Measurements from ENCODE around the gene SETD7.

Gene SETD7

GRCh38 chr4:139535871-139536234, 20.2 kb downstream of the SETD7 start:
- no peak overlapping the region for H3K4me3 ChIP-seq (ENCODE audit: control insufficient read depth, low read depth, low read length)
- DNase-seq (ENCODE audit: low read depth), result no peak
- TF ChIP-seq, protein P1, sequence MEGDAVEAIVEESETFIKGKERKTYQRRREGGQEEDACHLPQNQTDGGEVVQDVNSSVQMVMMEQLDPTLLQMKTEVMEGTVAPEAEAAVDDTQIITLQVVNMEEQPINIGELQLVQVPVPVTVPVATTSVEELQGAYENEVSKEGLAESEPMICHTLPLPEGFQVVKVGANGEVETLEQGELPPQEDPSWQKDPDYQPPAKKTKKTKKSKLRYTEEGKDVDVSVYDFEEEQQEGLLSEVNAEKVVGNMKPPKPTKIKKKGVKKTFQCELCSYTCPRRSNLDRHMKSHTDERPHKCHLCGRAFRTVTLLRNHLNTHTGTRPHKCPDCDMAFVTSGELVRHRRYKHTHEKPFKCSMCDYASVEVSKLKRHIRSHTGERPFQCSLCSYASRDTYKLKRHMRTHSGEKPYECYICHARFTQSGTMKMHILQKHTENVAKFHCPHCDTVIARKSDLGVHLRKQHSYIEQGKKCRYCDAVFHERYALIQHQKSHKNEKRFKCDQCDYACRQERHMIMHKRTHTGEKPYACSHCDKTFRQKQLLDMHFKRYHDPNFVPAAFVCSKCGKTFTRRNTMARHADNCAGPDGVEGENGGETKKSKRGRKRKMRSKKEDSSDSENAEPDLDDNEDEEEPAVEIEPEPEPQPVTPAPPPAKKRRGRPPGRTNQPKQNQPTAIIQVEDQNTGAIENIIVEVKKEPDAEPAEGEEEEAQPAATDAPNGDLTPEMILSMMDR (IDR thresholded peaks at IDR 0.05; ENCODE audit: control insufficient read depth, insufficient read depth, low read depth, low read length, missing control alignments), result no peak

GRCh38 chr4:139535228-139535870, 20.7 kb downstream of the SETD7 start:
- H3K4me3 ChIP-seq (ENCODE audit: control insufficient read depth, low read depth, low read length), result no peak overlapping the region
- no peak for DNase-seq (ENCODE audit: low read depth)
- TF ChIP-seq, protein P1 (IDR thresholded peaks at IDR 0.05; ENCODE audit: control insufficient read depth, insufficient read depth, low read depth, low read length, missing control alignments), result no peak

DNA sequence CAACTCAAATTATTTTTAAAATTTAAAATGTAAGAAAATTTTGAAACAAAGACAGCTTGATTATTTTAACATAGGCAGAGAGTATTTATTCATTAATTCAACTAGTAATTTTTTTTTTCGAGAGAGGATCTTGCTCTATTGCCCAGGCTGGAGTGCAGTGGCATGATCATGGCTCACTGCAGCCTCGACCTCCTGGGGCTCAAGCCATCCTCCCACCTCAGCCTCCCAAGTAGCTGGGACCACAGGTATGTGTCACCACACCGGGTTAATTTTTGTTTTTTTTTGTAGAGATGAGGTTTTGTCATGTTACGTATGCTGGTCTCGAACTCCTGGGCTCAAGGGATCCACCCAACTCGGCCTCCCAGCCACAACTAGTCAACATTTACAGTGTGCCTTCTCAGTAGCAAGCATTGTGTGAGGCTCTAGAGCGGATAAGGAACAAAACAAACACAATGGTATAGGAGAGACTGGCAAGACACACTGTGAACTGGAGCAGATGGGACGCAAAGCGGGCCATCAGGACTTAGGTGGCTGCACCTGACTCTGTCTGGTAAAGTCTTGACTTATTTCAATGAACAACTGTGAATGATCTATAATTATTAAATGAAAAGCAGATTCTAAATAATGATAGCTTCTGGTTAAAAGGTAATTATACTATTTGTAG, 21.6 kb downstream of the SETD7 start:
- TF ChIP-seq, protein P1 (IDR thresholded peaks at IDR 0.05; ENCODE audit: control insufficient read depth, insufficient read depth, low read depth, low read length, missing control alignments), result no peak
- no peak for DNase-seq (ENCODE audit: low read depth)
- H3K4me3 ChIP-seq (ENCODE audit: control insufficient read depth, low read depth, low read length), result no peak overlapping the region

DNA sequence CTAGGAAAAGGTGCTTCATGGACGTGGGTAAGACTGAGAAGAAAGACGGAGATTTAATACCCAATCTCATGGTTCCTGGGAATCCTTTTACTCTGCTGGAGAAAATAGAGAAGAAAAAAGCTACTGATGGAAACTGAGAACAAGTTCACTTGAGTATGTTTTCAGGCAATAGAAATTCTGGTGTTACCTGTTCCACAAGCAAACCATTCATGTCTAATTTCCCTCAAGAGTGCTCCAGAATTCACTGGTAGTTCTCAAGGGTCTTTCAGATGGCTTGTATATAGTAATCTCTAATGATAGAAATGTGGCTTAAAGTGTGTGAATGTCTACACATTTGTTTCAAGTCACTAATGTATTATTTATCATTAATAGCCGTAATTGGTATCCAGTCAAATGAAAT, 22.5 kb downstream of the SETD7 start:
- H3K4me3 ChIP-seq (ENCODE audit: control insufficient read depth, low read depth, low read length), result no peak overlapping the region
- TF ChIP-seq, protein P1 (IDR thresholded peaks at IDR 0.05; ENCODE audit: control insufficient read depth, insufficient read depth, low read depth, low read length, missing control alignments), result no peak
- DNase-seq (ENCODE audit: low read depth), result no peak

DNA sequence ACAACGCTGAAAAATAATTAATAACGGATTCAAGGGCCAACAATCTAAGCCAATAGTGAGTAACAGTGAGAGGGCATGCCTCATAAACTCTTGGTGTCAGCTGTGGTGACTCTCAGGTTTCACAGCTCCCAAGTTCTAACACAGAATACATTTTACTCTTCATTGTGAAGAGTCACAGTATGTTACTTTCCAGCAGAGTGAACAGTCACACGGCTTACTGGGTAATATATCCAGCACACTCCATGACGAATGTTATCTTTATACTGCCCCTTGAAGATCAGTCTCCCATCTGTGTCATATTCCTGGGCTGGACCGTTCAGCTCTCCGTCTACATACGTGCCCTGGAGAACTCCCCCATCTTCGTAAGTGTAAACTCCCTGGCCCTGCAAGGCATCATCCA, 23.1 kb downstream of the SETD7 start:
- no peak overlapping the region for H3K4me3 ChIP-seq (ENCODE audit: control insufficient read depth, low read depth, low read length)
- no peak for DNase-seq (ENCODE audit: low read depth)
- TF ChIP-seq, protein P1 (IDR thresholded peaks at IDR 0.05; ENCODE audit: control insufficient read depth, insufficient read depth, low read depth, low read length, missing control alignments), result no peak

DNA sequence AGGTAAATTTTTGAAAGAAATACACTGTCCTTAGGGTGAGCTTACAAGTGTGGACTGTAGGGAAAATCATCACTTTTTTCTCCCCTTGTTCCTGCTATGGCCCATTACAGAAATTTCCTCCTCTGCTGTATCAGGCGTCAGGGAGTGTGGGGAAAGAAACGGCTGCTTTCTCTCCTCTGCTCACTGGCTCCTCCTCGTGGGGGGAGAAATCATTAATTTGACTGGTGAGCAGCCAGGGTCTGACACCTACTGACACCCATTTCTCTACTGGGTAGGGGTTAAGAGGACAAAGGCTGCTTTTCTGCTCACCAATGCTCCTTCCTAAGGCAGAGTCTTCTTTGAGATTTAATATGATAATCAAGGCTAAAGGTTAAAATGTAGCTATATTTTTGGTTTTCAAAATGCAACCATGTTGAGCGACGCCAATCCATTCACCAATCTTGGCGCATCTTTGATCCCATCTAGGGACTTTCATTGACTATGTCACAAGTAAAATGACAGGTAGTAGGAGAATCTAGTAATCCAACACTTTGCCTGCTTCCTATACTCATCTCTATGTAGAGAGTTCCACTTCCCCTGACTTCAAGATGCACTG, 25.1 kb downstream of the SETD7 start:
- TF ChIP-seq, protein P1 (IDR thresholded peaks at IDR 0.05; ENCODE audit: control insufficient read depth, insufficient read depth, low read depth, low read length, missing control alignments), result peak; percentile 53
- DNase-seq (ENCODE audit: low read depth), result no peak
- H3K4me3 ChIP-seq (ENCODE audit: control insufficient read depth, low read depth, low read length), result no peak overlapping the region

Measured in AG09309 (cell line).